Measurements from ENCODE around the gene VPS72. TPM values are rescaled to one million over a fixed set of nuclear protein-coding genes. Genes with fewer than 3 reads are reported as not detected.
"Not testable (repeated sequence)": the region's sequence is repeated elsewhere in the genome, so short reads cannot be mapped to it uniquely, and the experiment has no call there.

Gene VPS72
- polyA plus RNA-seq, 4 donors: 27.3 to 40.1 (median 32.0) TPM

DNA sequence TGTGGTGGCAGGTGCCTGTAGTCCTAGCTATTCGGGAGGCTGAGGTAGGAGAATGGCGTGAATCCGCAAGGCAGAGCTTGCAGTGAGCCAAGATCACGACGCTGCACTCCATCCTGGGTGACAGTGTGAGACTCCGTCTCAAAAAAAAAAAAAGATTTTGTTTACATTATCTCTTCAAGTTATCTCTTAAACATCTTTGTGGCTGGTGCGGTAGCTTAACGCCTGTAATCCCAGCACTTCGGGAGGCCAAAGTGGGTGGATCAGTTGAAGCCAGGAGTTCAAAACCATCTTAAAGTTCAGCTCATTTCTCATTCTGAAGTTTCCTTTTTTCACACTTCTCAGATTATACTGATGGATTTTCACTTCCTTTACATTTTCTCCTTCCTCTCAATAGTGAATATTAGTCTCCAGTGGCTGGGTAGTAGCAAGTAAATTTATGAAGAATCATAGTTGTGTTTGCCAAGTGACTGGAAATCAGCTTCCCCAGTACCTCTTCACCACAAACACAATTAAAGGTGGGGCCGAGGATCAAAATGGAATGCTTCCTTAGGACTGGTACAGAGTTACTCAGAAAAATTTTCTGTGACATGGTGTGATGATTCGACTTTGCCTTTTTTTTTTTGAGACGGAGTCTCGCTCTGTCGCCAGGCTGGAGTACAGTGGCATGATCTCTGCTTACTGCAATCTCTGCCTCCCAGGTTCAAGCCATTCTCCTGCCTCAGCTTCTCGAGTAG, 22.1 kb upstream of the VPS72 start:
- Histone ChIP-seq H3K4me1 (ENCODE audit: control insufficient read depth in 3 of 3, insufficient read depth in 2 of 3, low read depth in 1 of 3, low read length in 2 of 3) (peaks cover 0 to 2% (median 0%) of the 10 kb centered on the region in 3 donors), H3K9me3 (ENCODE audit: control insufficient read depth in 2 of 2, insufficient read depth in 1 of 2, low read depth in 1 of 2, low read length in 1 of 2) (no peaks in the 10 kb centered on the region), H3K27ac (ENCODE audit: low read depth in 1 of 3, low read length in 2 of 3) (no peak overlapping the region), H3K36me3 (ENCODE audit: control insufficient read depth in 3 of 3, insufficient read depth in 2 of 3, low read depth in 1 of 3, low read length in 3 of 3) (peaks cover 0 to 51% (median 6%) of the 10 kb centered on the region in 3 donors), H3K27me3 (ENCODE audit: control insufficient read depth in 3 of 3, insufficient read depth in 3 of 3, low read length in 3 of 3) (no peaks in the 10 kb centered on the region), H3K4me3 (ENCODE audit: low read depth in 1 of 3, low read length in 3 of 3) (no peak overlapping the region)
- FAIRE-seq (no peak), DNase-seq (no peak)
- 74 to 84% (median 83%) methylated on average over 15 of the region's 15 CpGs for WGBS, 3 donors

DNA sequence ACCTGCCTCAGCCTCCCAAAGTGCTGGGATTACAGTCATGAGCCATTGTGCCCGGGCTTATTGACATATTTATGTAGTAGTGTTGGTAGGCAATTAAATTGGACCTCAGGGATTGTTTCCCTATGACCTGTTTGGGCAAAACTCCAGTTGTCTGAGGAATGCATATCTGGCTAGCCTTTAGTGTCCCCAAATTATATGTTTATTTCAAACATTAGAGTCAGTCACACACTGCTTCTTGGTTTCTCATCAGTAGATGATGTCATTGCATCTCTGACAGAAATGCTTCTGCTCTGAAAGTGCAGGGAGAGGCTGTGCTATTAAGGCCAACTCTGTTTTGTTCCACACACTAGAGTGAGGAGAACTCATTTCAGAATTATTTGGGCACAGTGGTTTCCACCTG, 20.8 kb upstream of the VPS72 start:
- FAIRE-seq: no peak
- Histone ChIP-seq H3K9me3 (ENCODE audit: control insufficient read depth in 2 of 2, insufficient read depth in 1 of 2, low read depth in 1 of 2, low read length in 1 of 2) (no peaks in the 10 kb centered on the region), H3K36me3 (ENCODE audit: control insufficient read depth in 3 of 3, insufficient read depth in 2 of 3, low read depth in 1 of 3, low read length in 3 of 3) (peaks cover 0 to 58% (median 6%) of the 10 kb centered on the region in 3 donors), H3K27me3 (ENCODE audit: control insufficient read depth in 3 of 3, insufficient read depth in 3 of 3, low read length in 3 of 3) (no peaks in the 10 kb centered on the region), H3K27ac (ENCODE audit: low read depth in 1 of 3, low read length in 2 of 3) (no peak overlapping the region), H3K4me1 (ENCODE audit: control insufficient read depth in 3 of 3, insufficient read depth in 2 of 3, low read depth in 1 of 3, low read length in 2 of 3) (no peaks in the 10 kb centered on the region), H3K4me3 (ENCODE audit: low read depth in 1 of 3, low read length in 3 of 3) (no peak overlapping the region)
- no peak for DNase-seq
- 79 to 83% (median 82%) methylated on average over 1 of the region's 1 CpG for WGBS, 3 donors

DNA sequence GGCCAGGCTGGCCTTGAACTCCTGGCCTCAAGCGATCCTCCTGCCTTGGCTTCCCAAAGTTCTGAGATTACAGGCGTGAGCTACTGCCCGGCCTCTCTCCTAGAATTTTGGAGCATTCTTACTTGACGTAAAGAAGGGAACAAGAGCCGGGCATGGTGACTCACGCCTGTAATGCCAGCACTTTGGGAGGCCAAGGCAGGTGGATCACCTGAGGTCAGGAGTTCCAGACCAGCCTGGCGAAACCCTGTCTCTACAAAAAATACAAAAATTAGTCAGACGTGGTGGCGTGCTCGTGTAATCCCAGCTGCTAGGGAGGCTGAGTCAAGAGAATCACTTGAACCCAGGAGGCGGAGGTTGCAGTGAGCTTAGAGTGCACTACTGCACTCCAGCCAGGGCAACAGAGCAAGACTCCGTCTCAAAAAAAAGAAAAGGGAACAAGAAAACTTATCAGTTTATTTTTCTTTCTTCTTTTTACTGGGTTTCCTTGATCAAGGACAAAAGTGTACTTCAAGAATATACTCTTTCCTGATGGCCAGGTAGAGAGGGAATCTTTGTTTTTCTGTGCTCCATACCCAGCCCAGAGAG, 15.5 kb upstream of the VPS72 start:
- not testable (repeated sequence) for H3K4me1 ChIP-seq (ENCODE audit: control insufficient read depth in 3 of 3, insufficient read depth in 2 of 3, low read depth in 1 of 3, low read length in 2 of 3); H3K27me3 ChIP-seq (ENCODE audit: control insufficient read depth in 3 of 3, insufficient read depth in 3 of 3, low read length in 3 of 3); H3K9me3 ChIP-seq (ENCODE audit: control insufficient read depth in 2 of 2, insufficient read depth in 1 of 2, low read depth in 1 of 2, low read length in 1 of 2); H3K4me3 ChIP-seq (ENCODE audit: low read depth in 1 of 3, low read length in 3 of 3); FAIRE-seq; H3K27ac ChIP-seq (ENCODE audit: low read depth in 1 of 3, low read length in 2 of 3); DNase-seq
- peaks cover 0 to 61% (median 8%) of the 10 kb centered on the region in 3 donors for H3K36me3 ChIP-seq (ENCODE audit: control insufficient read depth in 3 of 3, insufficient read depth in 2 of 3, low read depth in 1 of 3, low read length in 3 of 3)
- WGBS, 3 donors: 88 to 95% (median 92%) methylated on average over 12 of the region's 12 CpGs

GRCh38 chr1:151199873-151200581, 10.0 kb upstream of the VPS72 start:
- peak overlapping the region in 2 of 3 donors; percentile 33 to 89 for H3K27ac ChIP-seq (ENCODE audit: low read depth in 1 of 3, low read length in 2 of 3)
- H3K36me3 ChIP-seq (ENCODE audit: control insufficient read depth in 3 of 3, insufficient read depth in 2 of 3, low read depth in 1 of 3, low read length in 3 of 3): peaks cover 0 to 19% (median 2%) of the 10 kb centered on the region in 3 donors
- H3K4me3 ChIP-seq (ENCODE audit: low read depth in 1 of 3, low read length in 3 of 3): peak overlapping the region in 2 of 3 donors; percentile 73 to 90
- no peaks in the 10 kb centered on the region for H3K27me3 ChIP-seq (ENCODE audit: control insufficient read depth in 3 of 3, insufficient read depth in 3 of 3, low read length in 3 of 3)
- H3K9me3 ChIP-seq (ENCODE audit: control insufficient read depth in 2 of 2, insufficient read depth in 1 of 2, low read depth in 1 of 2, low read length in 1 of 2): no peaks in the 10 kb centered on the region
- 17 to 25% (median 20%) methylated on average over 11 of the region's 11 CpGs for WGBS, 3 donors
- H3K4me1 ChIP-seq (ENCODE audit: control insufficient read depth in 3 of 3, insufficient read depth in 2 of 3, low read depth in 1 of 3, low read length in 2 of 3): peaks cover 4 to 18% (median 15%) of the 10 kb centered on the region in 3 donors
- DNase-seq: peak in 1 of 2 donors; percentile 16
- no peak for FAIRE-seq

- FAIRE-seq: no peak
- Histone ChIP-seq H3K27me3 (ENCODE audit: control insufficient read depth in 3 of 3, insufficient read depth in 3 of 3, low read length in 3 of 3) (no peaks in the 10 kb centered on the region), H3K36me3 (ENCODE audit: control insufficient read depth in 3 of 3, insufficient read depth in 2 of 3, low read depth in 1 of 3, low read length in 3 of 3) (peaks cover 0 to 17% (median 2%) of the 10 kb centered on the region in 3 donors), H3K27ac (ENCODE audit: low read depth in 1 of 3, low read length in 2 of 3) (peak within 1 kb of the TSS; percentile 89 to 95 (median 93)), H3K4me3 (ENCODE audit: low read depth in 1 of 3, low read length in 3 of 3) (peak within 1 kb of the TSS; percentile 65 to 90 (median 73)), H3K9me3 (ENCODE audit: control insufficient read depth in 2 of 2, insufficient read depth in 1 of 2, low read depth in 1 of 2, low read length in 1 of 2) (no peaks in the 10 kb centered on the region), H3K4me1 (ENCODE audit: control insufficient read depth in 3 of 3, insufficient read depth in 2 of 3, low read depth in 1 of 3, low read length in 2 of 3) (peaks cover 4 to 18% (median 15%) of the 10 kb centered on the region in 3 donors)
- 0% methylated on average over 60 of the region's 60 CpGs for WGBS, 3 donors
- DNase-seq: peak; percentile 98 to 99
Observed at GRCh38 chr1:151198254-151199127, 8.5 kb upstream of the VPS72 start, which contains the start of gene PIP5K1A. Gene PIP5K1A, plus strand, starts transcription at chr1:151198552. Its CDS starts 445 bp downstream, at chr1:151198997.

DNA sequence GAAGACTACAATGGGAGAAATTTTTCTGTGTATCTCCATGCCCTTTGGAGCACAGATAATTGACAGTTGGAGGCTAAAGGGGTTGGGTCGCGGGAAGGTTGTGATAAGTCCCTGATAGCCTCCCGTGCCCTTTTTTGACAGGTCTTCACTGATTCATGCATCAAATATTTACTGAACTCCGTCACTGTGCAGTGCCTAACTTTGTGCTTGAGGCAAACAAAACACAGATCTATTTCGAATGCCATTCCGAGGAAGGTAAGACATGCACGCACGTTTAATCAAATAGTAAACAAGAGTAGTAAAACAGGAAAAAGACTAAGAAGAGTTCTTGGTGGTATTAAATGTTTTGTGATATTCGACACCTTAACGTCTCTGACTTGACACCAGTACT, 7.9 kb upstream of the VPS72 start:
- Histone ChIP-seq H3K27me3 (ENCODE audit: control insufficient read depth in 3 of 3, insufficient read depth in 3 of 3, low read length in 3 of 3) (no peaks in the 10 kb centered on the region), H3K4me3 (ENCODE audit: low read depth in 1 of 3, low read length in 3 of 3) (peak overlapping the region in 2 of 3 donors; percentile 12 to 90), H3K27ac (ENCODE audit: low read depth in 1 of 3, low read length in 2 of 3) (peak overlapping the region; percentile 89 to 95 (median 93)), H3K4me1 (ENCODE audit: control insufficient read depth in 3 of 3, insufficient read depth in 2 of 3, low read depth in 1 of 3, low read length in 2 of 3) (peaks cover 4 to 18% (median 15%) of the 10 kb centered on the region in 3 donors), H3K9me3 (ENCODE audit: control insufficient read depth in 2 of 2, insufficient read depth in 1 of 2, low read depth in 1 of 2, low read length in 1 of 2) (no peaks in the 10 kb centered on the region), H3K36me3 (ENCODE audit: control insufficient read depth in 3 of 3, insufficient read depth in 2 of 3, low read depth in 1 of 3, low read length in 3 of 3) (peaks cover 0 to 10% (median 2%) of the 10 kb centered on the region in 3 donors)
- DNase-seq (peak in 1 of 2 donors; percentile 84), FAIRE-seq (no peak)
- 3 to 8% (median 6%) methylated on average over 10 of the region's 10 CpGs for WGBS, 3 donors

- no peak for FAIRE-seq
- 19 to 39% (median 25%) methylated on average over 12 to 14 of the region's 14 CpGs for WGBS, 3 donors
- Histone ChIP-seq H3K9me3 (ENCODE audit: control insufficient read depth in 2 of 2, insufficient read depth in 1 of 2, low read depth in 1 of 2, low read length in 1 of 2) (no peaks in the 10 kb centered on the region), H3K4me3 (ENCODE audit: low read depth in 1 of 3, low read length in 3 of 3) (peak overlapping the region in 1 of 3 donors; percentile 15), H3K4me1 (ENCODE audit: control insufficient read depth in 3 of 3, insufficient read depth in 2 of 3, low read depth in 1 of 3, low read length in 2 of 3) (peaks cover 4 to 18% (median 15%) of the 10 kb centered on the region in 3 donors), H3K27ac (ENCODE audit: low read depth in 1 of 3, low read length in 2 of 3) (peak overlapping the region in 2 of 3 donors; percentile 78 to 90), H3K36me3 (ENCODE audit: control insufficient read depth in 3 of 3, insufficient read depth in 2 of 3, low read depth in 1 of 3, low read length in 3 of 3) (peaks cover 0 to 2% (median 0%) of the 10 kb centered on the region in 3 donors), H3K27me3 (ENCODE audit: control insufficient read depth in 3 of 3, insufficient read depth in 3 of 3, low read length in 3 of 3) (no peaks in the 10 kb centered on the region)
- DNase-seq: peak; percentile 84 to 92
Observed at GRCh38 chr1:151196292-151196800, 6.3 kb upstream of the VPS72 start.

Measured in small intestine (tissue), 7 donors.